ENCODE measurements around the gene L3HYPDH. TPM values are rescaled to one million over a fixed set of nuclear protein-coding genes. Genes with fewer than 3 reads are reported as not detected.

L3HYPDH gene
- total RNA-seq = 10 to 100 TPM; 12.8 to 19.2 (median 16.1) TPM
- long read RNA-seq, donor 1, partial matches to known transcripts = 0 of 4 reads
- long read RNA-seq, donor 1, other reads (novel, unspliced or antisense) = 2 of 4 reads
- long read RNA-seq, donor 2, partial matches to known transcripts = 0 of 1 reads
- long read RNA-seq, donor 2, other reads (novel, unspliced or antisense) = 1 of 1 reads

DNA sequence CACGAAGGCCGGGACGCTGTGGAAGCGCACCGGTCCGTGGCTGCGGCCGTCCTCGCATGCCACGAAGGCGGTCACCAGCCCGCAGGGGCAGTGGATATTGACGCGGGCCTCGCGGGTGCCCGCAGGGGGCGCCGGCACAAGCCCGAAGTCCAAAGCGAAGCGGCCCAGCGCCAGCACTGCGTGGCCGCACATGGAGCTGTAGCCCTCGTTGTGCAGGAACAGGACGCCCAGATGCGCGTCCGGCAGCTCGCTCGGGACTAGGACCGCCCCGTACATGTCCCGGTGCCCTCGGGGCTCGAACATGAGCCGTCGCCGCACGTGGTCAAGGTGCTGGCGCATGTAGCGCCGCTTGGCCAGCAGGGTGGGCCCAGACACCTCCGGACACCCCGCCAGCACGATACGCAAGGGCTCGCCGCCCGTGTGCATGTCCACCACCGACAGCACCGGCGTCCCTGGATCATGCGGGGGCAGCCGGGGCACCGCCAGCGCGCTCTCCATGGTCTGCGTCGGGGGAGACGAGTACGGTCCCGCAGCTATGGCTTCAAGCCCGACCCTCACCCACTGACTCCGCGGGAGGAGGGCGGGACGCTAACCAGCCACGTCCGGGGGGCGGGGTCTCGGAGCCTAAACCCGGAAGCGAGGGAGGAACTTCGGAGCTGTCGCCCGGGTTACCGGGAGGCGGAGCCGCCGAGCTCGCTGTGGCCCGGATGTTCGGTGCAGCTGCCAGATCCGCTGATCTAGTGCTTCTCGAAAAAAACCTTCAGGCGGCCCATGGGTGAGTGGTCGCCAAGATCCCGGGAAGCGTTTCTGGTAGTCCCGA lies at the start of gene L3HYPDH, which contains the start of gene JKAMP:
L3HYPDH (minus strand) TSS at position 590 of the 820 bp plus-strand sequence; CDS start at position 498, 92 bp downstream.
JKAMP (plus strand) TSS at position 699 of the 820 bp plus-strand sequence; CDS start at position 772, 73 bp downstream.
- intact Hi-C loops (cut with DNase I, micrococcal nuclease) = no loop called here
- ATAC-seq (peak; percentile 97), DNase-seq (peak; percentile 99 to 100 (median 99))
- peak within 1 kb of the TSS; percentile 74 for H3K4me3 ChIP-seq
- TF ChIP-seq, protein P1, sequence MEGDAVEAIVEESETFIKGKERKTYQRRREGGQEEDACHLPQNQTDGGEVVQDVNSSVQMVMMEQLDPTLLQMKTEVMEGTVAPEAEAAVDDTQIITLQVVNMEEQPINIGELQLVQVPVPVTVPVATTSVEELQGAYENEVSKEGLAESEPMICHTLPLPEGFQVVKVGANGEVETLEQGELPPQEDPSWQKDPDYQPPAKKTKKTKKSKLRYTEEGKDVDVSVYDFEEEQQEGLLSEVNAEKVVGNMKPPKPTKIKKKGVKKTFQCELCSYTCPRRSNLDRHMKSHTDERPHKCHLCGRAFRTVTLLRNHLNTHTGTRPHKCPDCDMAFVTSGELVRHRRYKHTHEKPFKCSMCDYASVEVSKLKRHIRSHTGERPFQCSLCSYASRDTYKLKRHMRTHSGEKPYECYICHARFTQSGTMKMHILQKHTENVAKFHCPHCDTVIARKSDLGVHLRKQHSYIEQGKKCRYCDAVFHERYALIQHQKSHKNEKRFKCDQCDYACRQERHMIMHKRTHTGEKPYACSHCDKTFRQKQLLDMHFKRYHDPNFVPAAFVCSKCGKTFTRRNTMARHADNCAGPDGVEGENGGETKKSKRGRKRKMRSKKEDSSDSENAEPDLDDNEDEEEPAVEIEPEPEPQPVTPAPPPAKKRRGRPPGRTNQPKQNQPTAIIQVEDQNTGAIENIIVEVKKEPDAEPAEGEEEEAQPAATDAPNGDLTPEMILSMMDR (IDR thresholded peaks at IDR 0.05) = peak; percentile 74
- peaks cover 32% of the 10 kb centered on the region for H3K4me1 ChIP-seq (ENCODE audit: low read depth)
- H3K9me3 ChIP-seq = no peaks in the 10 kb centered on the region
- H3K36me3 ChIP-seq (ENCODE audit: low read depth) = no peaks in the 10 kb centered on the region

DNA sequence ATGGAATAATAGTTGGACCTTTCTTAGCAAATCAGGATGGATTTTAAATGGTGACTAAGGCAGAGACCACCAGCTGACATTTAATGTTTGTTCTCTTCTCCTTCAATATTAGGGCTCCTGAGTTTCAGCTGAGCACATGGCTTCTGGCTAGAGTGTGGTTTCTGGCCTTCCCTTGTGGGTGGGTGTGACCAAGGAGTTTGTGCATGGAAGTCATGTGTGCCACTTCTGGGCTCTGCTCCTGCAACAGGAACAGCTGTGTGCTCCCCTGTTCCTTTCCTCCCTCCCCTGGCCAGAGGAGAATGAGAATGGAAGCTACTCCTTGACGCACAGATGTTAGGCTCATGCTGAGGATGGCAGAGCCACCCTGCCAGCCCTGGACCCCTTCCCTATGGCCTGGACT lies 48.2 kb upstream of the L3HYPDH start:
- no peak for DNase-seq
- Histone ChIP-seq H3K4me3 (no peak overlapping the region), H3K4me1 (ENCODE audit: low read depth) (no peaks in the 10 kb centered on the region), H3K9me3 (peaks cover 3% of the 10 kb centered on the region), H3K36me3 (ENCODE audit: low read depth) (no peaks in the 10 kb centered on the region)
- TF ChIP-seq, protein P1 (IDR thresholded peaks at IDR 0.05) = no peak
- intact Hi-C loops (cut with DNase I, micrococcal nuclease) = no loop called here
- ATAC-seq = no peak

DNA sequence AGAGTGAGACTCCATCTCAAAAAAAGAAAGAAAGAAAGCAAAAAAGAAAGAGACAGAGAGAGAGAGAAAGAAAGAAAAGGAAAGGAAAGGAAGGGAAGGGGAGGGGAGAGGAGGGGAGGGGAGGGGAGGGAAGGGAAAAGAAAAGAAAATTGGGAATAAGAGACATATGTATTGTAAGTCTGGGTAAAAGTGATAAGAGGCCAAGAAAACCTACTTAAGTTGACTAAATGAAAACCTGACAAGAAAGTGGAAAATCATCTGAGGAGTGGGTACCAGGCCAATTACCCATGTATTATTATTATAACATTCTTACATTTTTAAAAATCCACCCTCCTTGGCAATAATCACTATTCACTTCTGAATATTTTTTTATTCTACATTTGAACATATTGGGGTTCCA lies 46.1 kb upstream of the L3HYPDH start:
- intact Hi-C loops (cut with DNase I, micrococcal nuclease) = no loop called here

DNA sequence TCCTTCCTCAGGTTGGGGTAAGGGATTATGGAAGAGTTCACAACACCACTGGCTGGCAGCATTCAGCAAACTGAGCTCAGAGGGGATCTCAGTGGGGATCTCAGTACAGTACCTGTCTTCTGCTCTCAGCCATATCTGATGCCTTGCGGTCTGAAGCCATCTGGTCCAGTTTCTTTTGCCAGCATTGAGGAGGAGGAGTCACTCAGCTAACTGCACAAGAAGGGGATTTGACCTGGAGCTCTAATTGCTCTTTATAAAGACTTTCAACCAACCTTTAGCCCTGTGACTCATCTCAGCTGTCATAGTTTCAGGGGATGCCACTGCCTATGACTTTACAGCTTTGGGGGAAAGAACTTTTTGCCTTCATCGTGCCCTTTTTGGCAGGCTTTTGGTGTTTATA lies 45.0 kb upstream of the L3HYPDH start:
- no peaks in the 10 kb centered on the region for H3K4me1 ChIP-seq (ENCODE audit: low read depth)
- H3K4me3 ChIP-seq = no peak overlapping the region
- no peak for DNase-seq
- intact Hi-C loops (cut with DNase I, micrococcal nuclease) = no loop called here
- H3K9me3 ChIP-seq = peaks cover 3% of the 10 kb centered on the region
- ATAC-seq = peak; percentile 48
- TF ChIP-seq, protein P1 (IDR thresholded peaks at IDR 0.05) = no peak
- no peaks in the 10 kb centered on the region for H3K36me3 ChIP-seq (ENCODE audit: low read depth)

More for the DNA sequence above, 46.1 kb upstream of the L3HYPDH start:
- H3K36me3 ChIP-seq (ENCODE audit: low read depth) = no peaks in the 10 kb centered on the region
- H3K4me3 ChIP-seq = no peak overlapping the region
- no peak for ATAC-seq
- TF ChIP-seq, protein P1 (IDR thresholded peaks at IDR 0.05) = no peak
- H3K4me1 ChIP-seq (ENCODE audit: low read depth) = no peaks in the 10 kb centered on the region
- DNase-seq = no peak
- peaks cover 3% of the 10 kb centered on the region for H3K9me3 ChIP-seq

DNA sequence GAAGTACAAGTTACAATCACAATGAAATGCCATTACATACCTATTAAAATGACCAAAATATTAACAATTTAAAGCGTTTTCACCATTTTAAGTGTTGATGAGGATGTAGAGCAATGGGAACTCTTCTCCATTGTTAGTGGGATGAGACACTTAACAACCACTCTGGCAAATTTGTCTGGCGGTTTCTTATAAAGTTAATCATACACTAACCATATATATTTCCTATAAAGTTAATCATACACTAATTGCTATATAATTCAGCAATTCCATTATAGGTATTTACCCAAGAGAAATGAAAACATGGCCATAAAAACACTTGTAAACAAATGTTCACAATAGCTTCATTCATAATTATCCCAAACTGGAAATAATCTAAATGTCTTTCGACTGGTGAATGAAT lies 36.0 kb upstream of the L3HYPDH start:
- Histone ChIP-seq H3K9me3 (no peaks in the 10 kb centered on the region), H3K36me3 (ENCODE audit: low read depth) (no peaks in the 10 kb centered on the region), H3K4me3 (no peak overlapping the region), H3K4me1 (ENCODE audit: low read depth) (no peaks in the 10 kb centered on the region)
- intact Hi-C loops (cut with DNase I, micrococcal nuclease) = no loop called here
- DNase-seq = no peak
- peak; percentile 57 for ATAC-seq
- TF ChIP-seq, protein P1 (IDR thresholded peaks at IDR 0.05) = no peak
